GM21515 (cell line): ENCODE data around the gene KLK14.

Experiments used
- ATAC-seq: cut with Tn5 transposase; IDR thresholded peaks from one replicate; pipeline ENCODE4 v1.9.1; 2021; ENCODE audit not compliant: unreplicated experiment

Gene KLK14

DNA sequence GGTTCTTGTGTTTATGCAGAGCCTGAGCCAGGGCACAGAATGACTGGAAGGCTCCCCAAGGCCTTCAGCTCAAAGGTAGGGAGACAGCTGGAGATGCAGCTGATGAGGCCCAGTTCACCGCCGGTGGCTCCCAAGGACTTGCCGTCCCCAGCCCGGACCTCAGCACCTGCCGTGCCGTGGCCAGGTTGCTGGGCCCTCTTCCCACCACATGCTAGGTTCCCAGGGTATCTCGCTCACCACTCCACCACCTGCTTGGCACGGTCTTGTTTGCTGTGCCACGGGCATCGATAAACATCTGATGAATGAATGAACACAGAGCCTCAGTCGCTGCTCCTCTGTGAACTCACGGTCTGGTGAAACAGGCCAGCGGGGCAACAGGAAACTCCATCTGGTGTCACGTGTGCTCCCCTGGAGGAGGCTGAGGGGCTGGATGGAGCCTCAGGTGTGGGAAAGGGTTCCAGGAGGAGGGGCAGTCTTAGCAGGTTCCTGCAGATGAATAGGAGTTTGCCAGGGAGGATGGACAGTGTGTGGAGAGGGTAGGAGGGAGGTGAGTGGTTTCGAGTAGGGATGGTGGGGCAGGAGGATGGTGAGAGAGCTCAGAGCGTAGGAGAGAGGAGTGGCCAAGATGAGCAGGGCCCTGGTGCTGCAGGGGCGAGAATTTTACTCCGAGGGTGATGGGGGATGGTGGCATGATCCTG is 3.6 kb upstream of the KLK14 start:
- ATAC-seq: no peak

GRCh38 chr19:51084505-51084904 is 1.8 kb upstream of the KLK14 start:
- no peak for ATAC-seq

- ATAC-seq: no peak
Measured at GRCh38 chr19:51083783-51084182, 1.1 kb upstream of the KLK14 start.

DNA sequence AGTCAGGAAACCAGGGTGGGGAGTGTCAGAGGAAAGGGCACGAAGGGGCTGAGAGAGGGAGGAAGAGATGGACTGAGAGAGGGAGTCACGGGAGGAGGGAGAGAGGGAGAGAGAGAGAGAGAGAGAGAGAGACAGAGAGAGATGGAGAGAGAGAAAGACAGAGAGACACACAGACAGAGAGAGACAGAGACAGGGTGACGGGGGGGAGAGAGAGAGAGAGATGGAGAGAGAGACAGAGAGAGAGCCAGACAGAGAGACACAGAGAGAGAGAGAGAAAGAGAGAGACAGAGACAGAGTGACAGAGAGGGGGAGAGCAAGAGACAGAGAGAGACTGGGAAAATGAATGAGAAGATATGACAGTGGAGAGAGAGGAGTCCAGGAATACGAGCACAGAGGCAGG is 494 bp upstream of the KLK14 start:
- no peak for ATAC-seq

GRCh38 chr19:51081476-51081875 is 1.2 kb downstream of the KLK14 start:
- no peak for ATAC-seq

GRCh38 chr19:51079481-51080110 is 3.1 kb downstream of the KLK14 start:
- no peak for ATAC-seq

GRCh38 chr19:51078731-51079130 is 4.0 kb downstream of the KLK14 start:
- no peak for ATAC-seq

- ATAC-seq: no peak
Measured at GRCh38 chr19:51078104-51078503, 4.6 kb downstream of the KLK14 start.

DNA sequence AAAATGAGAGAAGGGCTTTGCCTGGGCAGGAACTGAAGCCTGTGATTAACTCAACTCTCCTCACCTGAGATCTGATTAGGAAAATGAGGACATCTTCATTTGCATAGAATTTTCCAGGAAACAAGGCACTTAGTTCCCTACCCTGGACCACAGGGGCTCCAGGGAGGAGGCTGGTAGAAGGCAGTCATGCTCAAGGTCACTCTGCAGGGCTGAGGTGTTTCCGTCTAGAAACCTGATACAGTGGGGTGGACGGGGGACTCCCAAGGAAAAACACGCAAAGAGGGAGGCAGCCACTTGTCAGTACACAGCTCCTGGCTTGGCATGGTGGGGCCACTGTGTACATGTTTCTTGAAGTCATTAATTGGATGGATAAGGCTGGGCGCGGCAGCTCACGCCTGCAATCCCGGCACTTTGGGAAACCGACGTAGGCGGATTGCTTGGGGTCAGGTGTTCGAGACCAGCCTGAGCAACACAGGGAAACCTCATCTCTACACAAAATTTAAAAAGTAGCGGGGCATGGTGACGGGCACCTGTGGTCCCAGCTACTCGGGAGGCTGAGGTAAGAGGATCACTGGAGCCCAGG is 6.0 kb downstream of the KLK14 start:
- ATAC-seq: no peak

DNA sequence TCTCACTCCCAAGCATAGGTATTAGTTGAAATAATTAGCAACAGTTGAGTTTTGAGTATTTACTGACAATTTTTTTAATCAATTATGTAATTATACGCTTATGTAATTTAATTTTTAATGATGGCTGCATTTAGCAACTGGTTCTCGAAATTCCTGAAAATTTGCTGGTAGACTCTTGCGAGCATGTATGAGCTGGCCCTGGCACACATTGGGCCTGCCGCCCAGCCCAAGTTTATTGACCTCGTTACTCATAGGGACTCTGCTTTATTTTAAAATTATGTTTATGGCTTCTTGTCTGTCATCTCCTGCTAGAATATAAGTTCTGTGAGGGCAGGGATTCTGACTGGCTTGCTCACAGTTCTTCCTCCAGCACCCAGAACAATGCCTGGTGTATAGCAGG is 6.7 kb downstream of the KLK14 start:
- no peak for ATAC-seq

DNA sequence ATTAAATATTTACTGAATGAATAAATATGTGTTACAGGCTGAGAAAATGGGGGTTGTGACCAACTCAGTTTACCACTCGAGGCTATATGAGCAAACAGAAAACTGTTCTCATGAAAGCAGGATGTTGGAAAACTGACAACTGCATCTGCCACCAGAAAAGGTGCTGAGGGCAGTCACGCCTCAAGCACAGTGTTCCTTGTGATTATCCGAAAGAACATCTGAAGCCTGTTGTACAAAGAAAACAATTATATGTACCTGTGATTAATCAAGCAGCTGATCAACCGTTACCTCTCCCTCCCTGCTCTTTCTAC is 11.6 kb downstream of the KLK14 start:
- ATAC-seq: no peak

DNA sequence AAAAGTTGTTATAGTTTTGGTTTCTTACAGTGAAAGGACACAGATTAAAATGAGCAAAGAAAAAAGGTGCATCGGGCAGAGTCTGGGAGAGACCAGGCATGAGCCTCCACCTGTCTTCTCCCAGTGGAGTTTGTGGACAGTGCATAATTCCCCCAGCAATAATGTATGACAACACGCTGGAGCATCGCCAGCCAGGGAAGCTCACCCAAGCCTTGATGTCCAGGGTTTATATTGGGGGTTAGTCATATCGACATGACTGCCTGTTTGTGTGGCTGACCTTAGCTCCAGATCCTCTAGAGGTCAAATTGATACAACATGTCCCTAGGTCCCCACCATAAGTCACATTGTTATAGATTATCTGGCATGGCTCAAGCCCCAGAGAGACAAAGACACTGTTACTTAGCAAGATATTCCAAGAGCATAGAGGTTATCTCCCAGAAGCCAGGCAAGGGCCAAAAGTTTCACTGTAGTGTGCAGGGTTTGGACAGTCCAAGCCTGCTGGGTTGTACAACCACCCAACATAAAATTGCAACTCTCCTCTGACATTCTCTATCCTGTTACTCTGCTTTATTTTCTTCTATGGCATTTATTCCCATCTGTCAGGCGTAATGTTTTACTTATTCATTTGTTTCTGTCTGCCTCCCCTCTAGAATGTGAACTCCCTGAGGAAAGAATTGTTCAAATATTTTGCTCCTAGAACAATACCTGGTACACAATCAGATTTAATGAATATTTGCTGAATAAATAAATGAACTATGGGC is 12.2 kb downstream of the KLK14 start:
- ATAC-seq: no peak

GRCh38 chr19:51066393-51067186 is 16.1 kb downstream of the KLK14 start:
- no peak for ATAC-seq

DNA sequence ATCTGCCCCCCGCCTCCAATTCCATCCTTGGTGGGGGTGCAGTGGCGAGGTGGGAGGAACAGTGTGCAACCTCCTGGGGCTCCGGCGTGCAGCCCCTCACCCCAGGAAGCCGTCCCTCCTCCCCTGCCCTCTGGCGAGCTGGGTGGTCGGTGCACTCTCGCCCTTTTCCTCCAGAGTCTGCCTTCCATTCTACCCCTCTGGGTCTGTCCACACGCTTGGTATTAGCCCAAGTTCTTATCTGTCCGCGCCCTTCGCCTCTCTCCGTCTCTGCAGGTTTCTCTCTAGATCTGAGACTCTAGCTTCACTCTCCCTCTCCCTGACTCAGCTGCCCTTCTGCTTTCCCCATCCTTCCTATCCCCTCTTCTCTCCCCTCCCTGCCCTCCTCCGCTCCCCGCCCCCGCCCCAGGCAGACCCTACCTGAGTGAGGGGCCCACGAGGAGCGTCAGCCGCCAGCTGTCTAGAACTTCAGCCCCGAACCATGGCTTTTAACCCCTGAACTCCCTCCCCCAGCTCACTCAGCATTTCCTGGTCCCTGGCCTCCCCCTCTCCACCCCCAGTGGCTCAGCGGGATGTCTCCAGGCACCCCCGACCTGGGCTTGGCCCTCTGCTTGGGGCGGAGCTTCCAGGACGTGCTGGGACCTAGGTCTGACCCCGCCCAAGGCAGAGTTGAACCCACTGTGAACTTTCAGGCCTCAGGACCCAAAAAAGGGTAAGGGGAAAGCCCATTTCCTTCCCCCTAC is 17.3 kb downstream of the KLK14 start:
- ATAC-seq: no peak

DNA sequence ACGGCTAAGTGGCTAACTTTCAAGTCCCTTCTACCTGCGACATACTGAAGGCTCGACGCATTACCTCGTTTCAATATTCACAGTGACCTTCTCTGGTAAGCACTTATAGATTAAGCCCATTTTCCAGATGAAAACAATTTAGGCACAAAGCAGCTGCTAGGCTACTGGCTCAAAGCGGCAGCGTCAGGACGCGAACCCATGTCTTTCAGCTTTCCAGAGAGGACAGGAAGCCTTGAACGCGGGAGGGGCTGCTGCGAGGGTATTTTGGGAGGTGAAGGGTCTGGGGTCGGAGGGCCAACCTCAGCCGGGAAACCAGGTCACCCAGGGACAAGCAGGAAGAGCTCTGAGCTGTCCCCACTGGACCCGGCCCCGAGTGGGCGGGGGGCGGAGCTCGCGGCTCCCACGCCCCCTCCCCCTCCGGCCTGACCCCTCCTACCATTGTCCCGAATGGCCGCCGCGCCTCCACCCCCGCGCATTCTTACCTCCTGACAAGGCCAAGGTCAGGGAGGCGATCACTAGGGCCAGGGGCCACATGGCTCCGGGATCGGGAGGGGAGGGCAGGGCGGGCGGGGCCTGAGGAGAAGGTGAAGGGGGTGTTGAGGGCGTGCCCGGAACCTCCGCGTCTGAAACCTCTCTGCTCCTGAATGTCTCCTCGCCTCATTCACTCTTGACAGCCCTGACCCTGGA is 18.0 kb downstream of the KLK14 start, which contains the start of gene KLK13:
TSS of gene KLK13 (minus strand) at position 559 of the 687 bp plus-strand sequence. CDS start at position 534, 25 bp downstream.
- no peak for ATAC-seq

GRCh38 chr19:51063664-51064063 is 19.0 kb downstream of the KLK14 start:
- ATAC-seq: no peak

DNA sequence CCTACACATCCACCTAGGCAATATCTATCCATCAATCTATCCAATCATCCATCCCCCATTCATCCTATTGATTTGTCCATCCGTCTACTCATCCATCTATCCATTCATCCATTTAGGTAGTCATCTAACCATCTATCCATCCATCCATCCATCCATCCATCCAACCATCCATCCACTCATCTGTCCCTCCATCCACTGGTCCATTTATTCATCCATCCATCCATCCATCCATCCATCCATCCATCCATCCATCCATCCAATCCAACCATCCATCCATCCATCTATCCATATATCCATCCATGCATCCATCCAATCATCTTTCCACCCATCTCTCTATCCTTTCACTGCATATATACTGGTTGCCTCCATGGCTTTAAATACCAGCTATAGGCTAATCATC is 21.7 kb downstream of the KLK14 start:
- ATAC-seq: no peak

DNA sequence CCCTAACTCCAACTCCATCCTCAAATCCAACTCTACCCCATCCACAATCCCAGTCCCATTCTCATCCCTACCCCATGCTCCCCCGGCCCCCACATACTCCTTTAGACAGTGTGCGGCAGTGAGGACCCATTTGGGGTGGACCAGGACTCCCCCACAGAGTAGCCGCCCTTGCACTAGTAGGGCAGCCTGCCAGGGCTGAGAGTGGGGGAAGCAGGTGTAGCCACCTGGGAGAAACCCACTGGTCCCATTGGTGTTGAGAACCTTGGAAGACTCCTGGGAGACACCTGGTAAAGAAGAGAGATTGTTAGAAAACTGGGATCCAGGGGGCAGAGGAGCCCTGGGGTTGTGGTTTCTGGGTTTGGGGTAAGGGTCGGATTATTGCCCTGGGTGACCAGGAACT is 22.4 kb downstream of the KLK14 start:
- ATAC-seq: no peak

GRCh38 chr19:51059715-51060114 is 23.0 kb downstream of the KLK14 start:
- no peak for ATAC-seq

DNA sequence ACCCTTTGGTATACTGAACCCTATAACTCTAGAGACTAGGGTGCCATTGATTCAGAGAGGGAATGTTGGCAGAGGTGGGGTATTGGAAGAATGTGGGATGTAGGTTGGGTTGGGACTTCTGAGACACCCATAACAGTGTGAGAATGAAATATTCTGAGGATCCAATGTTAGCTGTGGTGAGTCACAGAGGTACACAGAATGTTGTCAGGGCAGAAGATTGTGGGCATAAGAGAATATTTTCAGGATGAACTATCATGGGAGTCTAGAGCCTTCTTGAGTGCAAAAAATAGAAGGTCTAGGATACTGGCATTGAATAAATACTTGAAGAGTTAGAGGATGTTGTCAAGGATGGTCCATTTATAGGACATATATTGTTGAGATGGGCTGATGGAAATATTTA is 26.8 kb downstream of the KLK14 start:
- ATAC-seq: no peak
